ENCODE results near the gene MSX2. TPM values are rescaled to one million over a fixed set of nuclear protein-coding genes. Genes with fewer than 3 reads are reported as not detected.

The MSX2 gene
- total and polyA plus RNA-seq, 5 donors from 2014 or later: 0.79 TPM; not detected in 4

DNA sequence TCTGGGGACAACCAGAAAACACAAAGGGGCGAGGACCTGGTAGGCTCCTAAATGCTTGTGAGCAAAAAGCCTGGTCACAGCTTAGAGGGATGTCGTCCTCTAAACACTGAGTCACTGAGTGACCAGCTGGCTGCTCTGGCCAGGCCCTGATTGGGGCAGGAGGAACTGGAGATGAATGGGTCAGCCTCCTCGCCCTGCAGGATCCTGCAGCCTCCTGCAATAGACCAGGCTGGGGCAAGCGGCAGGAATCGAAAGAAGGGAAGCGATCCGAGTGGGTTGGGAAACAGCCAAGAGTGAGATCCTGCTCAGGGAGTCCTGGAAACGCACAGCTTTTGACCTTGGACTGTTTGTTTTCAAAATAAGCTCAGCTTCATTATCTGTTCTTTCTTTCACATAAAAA is 34.1 kb upstream of the MSX2 start:
- Mint-ChIP-seq H3K27ac (no peak overlapping the region), H3K9me3 (peaks cover 0 to 4% (median 0%) of the 10 kb centered on the region in 7 donors), H3K4me1 (peaks cover 0 to 3% (median 0%) of the 10 kb centered on the region in 4 donors), H3K4me3 (no peak overlapping the region), H3K27me3 (peaks cover 70% of the 10 kb centered on the region), H3K36me3 (no peaks in the 10 kb centered on the region)
- Histone ChIP-seq H3K36me3 (ENCODE audit: control insufficient read depth, insufficient read depth, low read length) (no peaks in the 10 kb centered on the region), H3K27ac (ENCODE audit: insufficient read depth, low read length, poor library complexity, severe bottlenecking) (no peak overlapping the region), H3K4me3 (ENCODE audit: low read depth, low read length) (no peak overlapping the region), H3K4me1 (ENCODE audit: control insufficient read depth, insufficient read depth, low read length, poor library complexity, severe bottlenecking) (no peaks in the 10 kb centered on the region), H3K9me3 (ENCODE audit: control insufficient read depth in 2 of 2, low read length in 2 of 2) (no peaks in the 10 kb centered on the region), H3K27me3 (ENCODE audit: control insufficient read depth, insufficient read depth, low read length) (peaks cover 25% of the 10 kb centered on the region)
- no peak for ATAC-seq (ENCODE audit: low read depth in 2 of 2)
- DNase-seq: no peak

DNA sequence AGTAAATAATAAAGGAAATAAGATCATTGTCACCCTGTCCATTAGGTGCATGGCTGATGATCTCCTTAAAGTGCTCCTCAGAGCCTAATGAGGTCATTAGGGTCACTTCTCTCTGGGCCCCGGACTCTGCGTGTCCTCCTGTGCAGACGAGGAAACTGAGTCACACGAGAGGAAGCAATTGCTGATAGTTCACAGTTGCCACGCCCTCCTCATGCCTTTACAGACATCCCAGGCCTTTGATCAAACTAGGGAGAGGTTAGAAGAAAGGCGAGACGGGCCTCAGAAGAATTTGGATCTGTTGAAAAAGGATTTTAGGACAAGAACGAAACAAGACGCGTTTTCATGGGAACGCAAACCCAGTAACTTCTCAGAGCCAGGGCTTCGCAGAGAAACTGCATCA is 32.0 kb upstream of the MSX2 start:
- no peak overlapping the region for H3K27ac ChIP-seq (ENCODE audit: insufficient read depth, low read length, poor library complexity, severe bottlenecking)
- Mint-ChIP-seq H3K4me1 (peaks cover 0 to 3% (median 0%) of the 10 kb centered on the region in 4 donors), H3K36me3 (no peaks in the 10 kb centered on the region), H3K4me3 (peak overlapping the region in 1 of 4 donors; percentile 29), H3K27ac (no peak overlapping the region), H3K27me3 (peaks cover 76% of the 10 kb centered on the region), H3K9me3 (peaks cover 0 to 4% (median 0%) of the 10 kb centered on the region in 7 donors)
- no peaks in the 10 kb centered on the region for H3K36me3 ChIP-seq (ENCODE audit: control insufficient read depth, insufficient read depth, low read length)
- H3K4me3 ChIP-seq (ENCODE audit: low read depth, low read length): no peak overlapping the region
- no peaks in the 10 kb centered on the region for H3K4me1 ChIP-seq (ENCODE audit: control insufficient read depth, insufficient read depth, low read length, poor library complexity, severe bottlenecking)
- DNase-seq: no peak
- no peaks in the 10 kb centered on the region for H3K9me3 ChIP-seq (ENCODE audit: control insufficient read depth in 2 of 2, low read length in 2 of 2)
- H3K27me3 ChIP-seq (ENCODE audit: control insufficient read depth, insufficient read depth, low read length): peaks cover 25% of the 10 kb centered on the region
- ATAC-seq (ENCODE audit: low read depth in 2 of 2): no peak

DNA sequence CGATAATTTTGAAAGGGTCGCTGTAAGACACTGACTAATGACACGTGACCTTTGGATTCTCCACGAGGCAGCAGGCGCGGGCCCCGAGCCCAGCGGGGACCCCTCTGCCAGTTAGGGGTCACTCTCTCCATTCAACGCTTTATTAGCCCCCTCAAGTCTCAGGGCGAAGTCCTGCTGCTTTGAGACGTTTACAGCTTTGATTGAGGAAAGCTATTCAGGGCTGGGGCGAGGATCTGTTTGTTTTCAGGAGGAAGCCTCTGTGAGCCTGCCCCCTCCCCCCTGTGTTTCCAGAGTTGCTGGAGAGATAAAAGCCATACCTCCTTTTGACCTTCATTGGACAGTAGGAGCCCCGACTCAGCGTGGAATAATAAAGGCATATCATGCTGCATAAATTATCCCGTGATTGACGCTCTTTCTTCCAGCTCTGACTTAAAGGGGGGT is 31.4 kb upstream of the MSX2 start:
- no peaks in the 10 kb centered on the region for H3K9me3 ChIP-seq (ENCODE audit: control insufficient read depth in 2 of 2, low read length in 2 of 2)
- no peak for DNase-seq
- peaks cover 23% of the 10 kb centered on the region for H3K27me3 ChIP-seq (ENCODE audit: control insufficient read depth, insufficient read depth, low read length)
- peaks cover 0 to 4% (median 0%) of the 10 kb centered on the region in 7 donors for H3K9me3 Mint-ChIP-seq
- no peaks in the 10 kb centered on the region for H3K36me3 Mint-ChIP-seq
- peaks cover 69% of the 10 kb centered on the region for H3K27me3 Mint-ChIP-seq
- peak overlapping the region in 1 of 4 donors; percentile 2 for H3K4me3 Mint-ChIP-seq
- H3K27ac ChIP-seq (ENCODE audit: insufficient read depth, low read length, poor library complexity, severe bottlenecking): no peak overlapping the region
- H3K36me3 ChIP-seq (ENCODE audit: control insufficient read depth, insufficient read depth, low read length): no peaks in the 10 kb centered on the region
- no peaks in the 10 kb centered on the region for H3K4me1 ChIP-seq (ENCODE audit: control insufficient read depth, insufficient read depth, low read length, poor library complexity, severe bottlenecking)
- H3K27ac Mint-ChIP-seq: no peak overlapping the region
- no peak overlapping the region for H3K4me3 ChIP-seq (ENCODE audit: low read depth, low read length)
- no peak for ATAC-seq (ENCODE audit: low read depth in 2 of 2)
- H3K4me1 Mint-ChIP-seq: peaks cover 0 to 3% (median 0%) of the 10 kb centered on the region in 4 donors

DNA sequence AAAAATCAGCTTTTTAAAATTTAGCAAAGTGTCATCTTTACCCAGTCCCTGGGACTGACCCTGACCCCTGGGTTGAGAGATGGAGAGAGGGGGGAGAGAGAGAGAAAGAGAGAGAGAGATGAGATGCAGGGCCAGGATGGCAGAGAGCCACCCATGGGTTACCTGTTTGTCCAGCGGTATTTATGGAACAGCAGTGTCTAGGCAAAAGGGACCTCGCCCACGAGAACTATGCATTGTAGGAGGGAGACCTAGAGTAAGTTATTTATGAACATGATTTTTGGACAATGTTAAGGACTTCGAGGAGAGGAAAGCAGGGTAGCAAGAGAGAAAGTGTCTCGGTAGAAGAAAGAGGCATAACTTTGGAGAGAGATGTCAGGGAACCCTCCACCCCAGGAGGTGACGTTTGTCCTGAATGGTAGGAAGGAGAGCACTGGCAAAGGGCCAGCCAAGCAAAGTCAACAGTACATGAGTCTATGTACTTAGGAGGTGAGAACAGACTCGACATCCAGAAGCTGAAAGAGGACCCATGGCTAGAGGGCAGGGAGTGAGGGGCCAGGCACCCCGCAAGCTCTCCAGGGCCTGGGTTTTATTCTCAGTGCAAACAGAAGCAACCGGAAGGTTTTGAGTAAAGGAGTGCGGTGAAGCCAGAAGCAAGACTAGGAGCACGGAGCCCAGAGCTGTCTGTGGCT is 30.5 kb upstream of the MSX2 start:
- H3K4me3 ChIP-seq (ENCODE audit: low read depth, low read length): no peak overlapping the region
- peaks cover 63% of the 10 kb centered on the region for H3K27me3 Mint-ChIP-seq
- peaks cover 0 to 4% (median 0%) of the 10 kb centered on the region in 7 donors for H3K9me3 Mint-ChIP-seq
- DNase-seq (no peak), ATAC-seq (ENCODE audit: low read depth in 2 of 2) (no peak)
- no peaks in the 10 kb centered on the region for H3K9me3 ChIP-seq (ENCODE audit: control insufficient read depth in 2 of 2, low read length in 2 of 2)
- no peaks in the 10 kb centered on the region for H3K36me3 ChIP-seq (ENCODE audit: control insufficient read depth, insufficient read depth, low read length)
- no peak overlapping the region for H3K4me3 Mint-ChIP-seq
- H3K4me1 ChIP-seq (ENCODE audit: control insufficient read depth, insufficient read depth, low read length, poor library complexity, severe bottlenecking): no peaks in the 10 kb centered on the region
- H3K36me3 Mint-ChIP-seq: no peaks in the 10 kb centered on the region
- H3K4me1 Mint-ChIP-seq: no peaks in the 10 kb centered on the region
- H3K27ac ChIP-seq (ENCODE audit: insufficient read depth, low read length, poor library complexity, severe bottlenecking): no peak overlapping the region
- no peak overlapping the region for H3K27ac Mint-ChIP-seq
- peaks cover 17% of the 10 kb centered on the region for H3K27me3 ChIP-seq (ENCODE audit: control insufficient read depth, insufficient read depth, low read length)

DNA sequence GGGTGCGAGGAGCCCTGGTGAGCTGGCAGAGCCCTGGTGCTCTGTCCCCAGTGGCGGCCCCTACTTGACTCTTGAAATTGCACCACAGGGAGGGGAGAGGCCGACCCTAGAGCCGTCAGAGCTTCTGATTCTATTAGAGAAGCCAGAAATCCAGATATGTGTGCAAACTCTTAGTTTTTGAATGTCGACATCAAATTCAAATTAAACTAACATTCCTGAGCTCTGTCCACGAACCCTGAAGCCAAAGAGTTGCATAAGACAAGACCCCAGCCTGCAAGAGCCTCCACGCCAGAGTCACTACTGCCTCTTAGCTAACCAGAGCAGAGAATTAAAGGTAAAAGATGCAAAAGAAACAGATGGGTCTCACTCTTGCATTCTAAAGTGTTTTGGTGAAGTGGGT is 29.8 kb upstream of the MSX2 start:
- no peak overlapping the region for H3K27ac ChIP-seq (ENCODE audit: insufficient read depth, low read length, poor library complexity, severe bottlenecking)
- Mint-ChIP-seq H3K9me3 (peaks cover 0 to 4% (median 0%) of the 10 kb centered on the region in 7 donors), H3K27ac (no peak overlapping the region), H3K4me3 (no peak overlapping the region), H3K36me3 (no peaks in the 10 kb centered on the region), H3K27me3 (peaks cover 58% of the 10 kb centered on the region), H3K4me1 (no peaks in the 10 kb centered on the region)
- DNase-seq (no peak), ATAC-seq (ENCODE audit: low read depth in 2 of 2) (no peak)
- peaks cover 11% of the 10 kb centered on the region for H3K27me3 ChIP-seq (ENCODE audit: control insufficient read depth, insufficient read depth, low read length)
- H3K36me3 ChIP-seq (ENCODE audit: control insufficient read depth, insufficient read depth, low read length): no peaks in the 10 kb centered on the region
- H3K4me3 ChIP-seq (ENCODE audit: low read depth, low read length): no peak overlapping the region
- no peaks in the 10 kb centered on the region for H3K9me3 ChIP-seq (ENCODE audit: control insufficient read depth in 2 of 2, low read length in 2 of 2)
- H3K4me1 ChIP-seq (ENCODE audit: control insufficient read depth, insufficient read depth, low read length, poor library complexity, severe bottlenecking): no peaks in the 10 kb centered on the region

DNA sequence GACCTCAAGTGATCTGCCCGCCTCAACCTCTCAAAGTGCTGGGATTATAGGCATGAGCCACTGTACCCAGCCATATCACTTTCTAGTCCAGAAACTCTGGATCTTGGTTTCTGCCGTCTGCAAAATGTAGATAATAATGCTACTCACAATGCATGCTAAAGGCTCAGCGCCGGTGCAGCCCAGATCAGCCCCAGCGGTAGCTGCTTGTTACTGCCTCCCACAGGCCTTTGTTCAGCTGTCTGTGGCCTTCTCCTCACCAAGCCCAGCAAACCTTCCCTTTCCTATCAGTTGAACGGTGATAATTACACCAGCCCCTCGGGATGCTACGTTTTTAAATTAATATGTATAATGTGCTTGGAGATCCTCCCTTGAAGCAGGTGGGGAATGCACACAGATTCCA is 26.2 kb upstream of the MSX2 start:
- no peak overlapping the region for H3K4me3 ChIP-seq (ENCODE audit: low read depth, low read length)
- ATAC-seq (ENCODE audit: low read depth in 2 of 2) (no peak), DNase-seq (no peak)
- no peak overlapping the region for H3K27ac Mint-ChIP-seq
- H3K36me3 Mint-ChIP-seq: no peaks in the 10 kb centered on the region
- peaks cover 4% of the 10 kb centered on the region for H3K27me3 ChIP-seq (ENCODE audit: control insufficient read depth, insufficient read depth, low read length)
- H3K4me1 Mint-ChIP-seq: no peaks in the 10 kb centered on the region
- no peaks in the 10 kb centered on the region for H3K9me3 ChIP-seq (ENCODE audit: control insufficient read depth in 2 of 2, low read length in 2 of 2)
- no peaks in the 10 kb centered on the region for H3K36me3 ChIP-seq (ENCODE audit: control insufficient read depth, insufficient read depth, low read length)
- no peak overlapping the region for H3K4me3 Mint-ChIP-seq
- no peaks in the 10 kb centered on the region for H3K9me3 Mint-ChIP-seq
- H3K4me1 ChIP-seq (ENCODE audit: control insufficient read depth, insufficient read depth, low read length, poor library complexity, severe bottlenecking): no peaks in the 10 kb centered on the region
- no peak overlapping the region for H3K27ac ChIP-seq (ENCODE audit: insufficient read depth, low read length, poor library complexity, severe bottlenecking)
- H3K27me3 Mint-ChIP-seq: peaks cover 40% of the 10 kb centered on the region

DNA sequence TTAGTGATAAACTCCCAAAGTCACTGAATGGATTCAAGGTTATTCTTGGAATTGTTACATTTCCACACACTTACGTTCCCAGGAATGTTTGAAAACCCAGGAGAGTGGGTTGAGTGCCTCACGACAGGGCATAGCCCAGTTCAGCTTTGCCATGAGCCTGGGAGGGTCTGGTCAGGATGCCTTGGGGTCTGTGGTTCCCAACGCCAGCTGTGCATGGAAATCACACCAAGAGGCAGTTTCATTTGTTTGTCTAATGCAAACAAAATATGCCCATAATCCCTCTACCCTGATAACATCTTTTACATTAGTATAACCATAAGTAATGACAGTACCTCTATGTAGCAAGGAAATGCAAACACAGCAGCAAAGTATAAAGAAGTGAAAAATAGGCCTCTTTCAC is 25.3 kb upstream of the MSX2 start:
- Mint-ChIP-seq H3K36me3 (no peaks in the 10 kb centered on the region), H3K27ac (no peak overlapping the region), H3K4me1 (no peaks in the 10 kb centered on the region), H3K9me3 (no peaks in the 10 kb centered on the region), H3K4me3 (no peak overlapping the region), H3K27me3 (peaks cover 30% of the 10 kb centered on the region)
- Histone ChIP-seq H3K36me3 (ENCODE audit: control insufficient read depth, insufficient read depth, low read length) (no peaks in the 10 kb centered on the region), H3K27ac (ENCODE audit: insufficient read depth, low read length, poor library complexity, severe bottlenecking) (no peak overlapping the region), H3K4me1 (ENCODE audit: control insufficient read depth, insufficient read depth, low read length, poor library complexity, severe bottlenecking) (no peaks in the 10 kb centered on the region), H3K4me3 (ENCODE audit: low read depth, low read length) (no peak overlapping the region), H3K9me3 (ENCODE audit: control insufficient read depth in 2 of 2, low read length in 2 of 2) (no peaks in the 10 kb centered on the region), H3K27me3 (ENCODE audit: control insufficient read depth, insufficient read depth, low read length) (peaks cover 2% of the 10 kb centered on the region)
- ATAC-seq (ENCODE audit: low read depth in 2 of 2): no peak
- no peak for DNase-seq

DNA sequence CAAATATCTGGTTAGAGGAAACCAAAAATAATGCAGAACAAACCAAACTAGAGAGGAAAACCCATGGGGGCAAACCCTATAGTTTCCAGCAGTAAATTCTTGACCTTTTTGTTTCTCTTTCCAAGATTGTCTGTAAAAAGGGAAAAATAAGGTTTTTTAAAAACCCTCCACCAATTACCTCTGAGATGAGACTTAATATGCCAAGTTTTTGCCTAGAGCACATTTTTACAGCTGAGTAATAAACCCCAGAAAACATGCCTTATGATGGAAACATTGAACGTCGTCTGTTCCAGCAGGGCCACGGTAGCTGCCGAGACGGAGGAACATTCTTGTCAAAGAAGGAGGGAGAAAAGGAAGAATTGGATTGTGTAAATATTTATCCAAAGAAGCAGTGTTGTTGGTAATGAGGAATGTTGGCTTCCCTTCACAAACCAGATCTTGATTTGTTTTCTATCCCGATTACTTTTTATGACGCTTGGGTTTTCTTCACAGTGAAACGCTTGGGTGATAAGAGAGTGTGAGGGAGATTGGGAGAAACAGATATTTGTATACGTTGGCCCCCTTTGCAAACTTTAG is 17.3 kb upstream of the MSX2 start:
- DNase-seq (no peak), ATAC-seq (ENCODE audit: low read depth in 2 of 2) (no peak)
- Histone ChIP-seq H3K4me3 (ENCODE audit: low read depth, low read length) (no peak overlapping the region), H3K9me3 (ENCODE audit: control insufficient read depth in 2 of 2, low read length in 2 of 2) (no peaks in the 10 kb centered on the region), H3K36me3 (ENCODE audit: control insufficient read depth, insufficient read depth, low read length) (no peaks in the 10 kb centered on the region), H3K4me1 (ENCODE audit: control insufficient read depth, insufficient read depth, low read length, poor library complexity, severe bottlenecking) (no peaks in the 10 kb centered on the region), H3K27me3 (ENCODE audit: control insufficient read depth, insufficient read depth, low read length) (no peaks in the 10 kb centered on the region), H3K27ac (ENCODE audit: insufficient read depth, low read length, poor library complexity, severe bottlenecking) (no peak overlapping the region)
- no peaks in the 10 kb centered on the region for H3K36me3 Mint-ChIP-seq
- no peaks in the 10 kb centered on the region for H3K4me1 Mint-ChIP-seq
- peaks cover 0 to 2% (median 0%) of the 10 kb centered on the region in 7 donors for H3K9me3 Mint-ChIP-seq
- no peak overlapping the region for H3K27ac Mint-ChIP-seq
- no peak overlapping the region for H3K4me3 Mint-ChIP-seq
- H3K27me3 Mint-ChIP-seq: peaks cover 5% of the 10 kb centered on the region
